ENCODE data around the gene FAM118A.
"Not testable (repeated sequence)": the region's sequence is repeated elsewhere in the genome, so short reads cannot be mapped to it uniquely, and the experiment has no call there.

FAM118A gene

DNA sequence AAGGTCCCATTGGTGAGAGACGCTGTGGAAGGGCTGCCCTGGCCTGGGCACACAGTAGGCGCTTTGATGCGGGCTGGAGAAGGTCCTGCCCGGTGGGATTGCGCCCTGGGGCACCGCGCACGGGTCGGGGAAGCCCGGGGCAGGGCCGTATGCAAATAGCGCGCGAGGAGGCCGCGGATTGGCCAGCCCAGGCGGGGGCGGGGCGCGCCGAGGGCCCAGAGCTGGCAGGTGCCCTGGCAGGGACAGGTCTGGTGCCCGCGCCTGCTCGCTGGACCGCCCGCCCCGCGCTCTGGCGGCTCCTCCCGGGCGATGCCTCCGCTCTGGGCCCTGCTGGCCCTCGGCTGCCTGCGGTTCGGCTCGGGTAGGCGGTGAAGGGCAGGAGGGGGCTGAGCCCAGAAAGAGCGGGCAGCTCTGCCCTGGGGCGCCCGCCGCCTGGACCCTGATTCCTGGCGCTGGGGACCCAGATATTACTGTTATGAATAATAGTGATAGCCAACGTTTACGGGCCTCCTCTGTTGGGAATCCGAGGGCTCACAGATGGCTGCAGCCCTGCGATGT, 24.9 kb upstream of the FAM118A start, which contains the start of gene UPK3A:
TSS of gene UPK3A (plus strand) at position 245 of the 558 bp plus-strand sequence. CDS start at position 310, 65 bp downstream.
- DNase-seq (ENCODE audit: low read depth) = peak; percentile 30

GRCh38 chr22:45285263-45286058, 24.3 kb upstream of the FAM118A start:
- DNase-seq (ENCODE audit: low read depth) = no peak

DNA sequence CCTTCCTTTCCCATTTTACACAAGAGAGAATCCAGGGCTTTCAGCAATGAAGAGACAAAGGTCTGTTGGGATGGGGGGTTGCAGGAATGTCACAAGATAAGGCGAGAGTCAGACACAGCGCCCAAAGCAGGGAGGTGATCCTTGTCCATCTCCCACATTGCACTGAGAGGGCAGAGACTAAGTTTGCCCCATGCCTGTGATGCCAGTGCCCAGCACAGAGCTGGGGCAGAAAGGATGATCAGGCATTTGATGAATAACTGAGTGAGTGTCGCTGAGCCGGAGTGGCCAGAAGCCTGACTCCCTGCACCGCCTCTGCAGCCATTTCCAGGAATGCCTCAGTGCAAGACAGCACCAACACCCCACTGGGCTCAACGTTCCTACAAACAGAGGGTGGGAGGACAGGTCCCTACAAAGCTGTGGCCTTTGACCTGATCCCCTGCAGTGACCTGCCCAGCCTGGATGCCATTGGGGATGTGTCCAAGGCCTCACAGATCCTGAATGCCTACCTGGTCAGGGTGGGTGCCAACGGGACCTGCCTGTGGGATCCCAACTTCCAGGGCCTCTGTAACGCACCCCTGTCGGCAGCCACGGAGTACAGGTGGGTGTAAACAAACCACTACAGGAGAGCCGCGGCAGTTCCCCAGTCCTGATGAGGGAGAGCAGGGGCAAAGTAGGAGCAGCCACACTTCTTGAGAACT, 22.7 kb upstream of the FAM118A start:
- DNase-seq (ENCODE audit: low read depth) = no peak

GRCh38 chr22:45290410-45290936, 19.3 kb upstream of the FAM118A start:
- DNase-seq (ENCODE audit: low read depth) = no peak

DNA sequence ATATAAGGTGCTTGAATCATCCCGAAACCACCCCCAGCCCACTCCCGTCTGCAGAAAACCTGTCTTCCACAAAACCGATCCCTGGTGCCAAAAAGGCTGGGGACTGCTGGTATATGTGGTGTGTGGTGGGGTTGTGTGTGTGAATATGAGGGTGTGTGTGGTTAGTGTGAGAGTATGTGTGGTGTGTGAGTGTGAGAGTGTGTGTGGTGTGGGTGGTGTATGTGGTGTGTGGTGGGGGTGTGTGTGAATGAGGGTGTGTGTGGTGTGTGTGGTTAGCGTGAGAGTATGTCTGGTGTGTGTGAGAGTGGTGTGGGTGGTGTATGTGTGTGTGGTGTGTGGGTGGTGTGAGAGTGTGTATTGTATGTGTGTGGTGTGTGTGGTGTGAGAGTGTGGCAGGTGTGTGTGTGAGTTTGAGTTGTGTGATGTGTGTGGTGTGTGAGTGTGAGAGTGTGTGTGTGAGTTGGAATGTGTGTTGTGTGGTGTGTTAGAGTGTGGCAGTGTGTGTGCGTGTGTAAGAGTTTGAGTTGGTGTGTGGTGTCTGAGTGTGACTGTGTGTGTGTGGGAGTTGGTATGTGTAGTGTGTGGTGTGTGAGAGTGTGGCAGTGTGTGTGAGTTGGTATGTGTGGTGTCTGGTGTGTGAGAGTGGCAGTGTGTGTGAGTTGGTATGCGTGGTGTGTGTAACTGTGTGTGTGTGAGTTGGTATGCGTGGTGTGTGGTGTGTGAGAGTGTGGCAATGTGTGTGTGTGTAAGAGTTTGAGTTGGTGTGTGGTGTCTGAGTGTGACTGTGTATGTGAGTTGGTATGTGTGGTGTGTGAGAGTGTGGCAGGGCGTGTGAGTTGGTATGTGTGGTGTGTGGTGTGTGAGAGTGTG, 18.4 kb upstream of the FAM118A start:
- DNase-seq (ENCODE audit: low read depth) = no peak

GRCh38 chr22:45291931-45292290, 17.8 kb upstream of the FAM118A start:
- DNase-seq (ENCODE audit: low read depth) = no peak

GRCh38 chr22:45292731-45293442, 16.8 kb upstream of the FAM118A start:
- DNase-seq (ENCODE audit: low read depth) = no peak

DNA sequence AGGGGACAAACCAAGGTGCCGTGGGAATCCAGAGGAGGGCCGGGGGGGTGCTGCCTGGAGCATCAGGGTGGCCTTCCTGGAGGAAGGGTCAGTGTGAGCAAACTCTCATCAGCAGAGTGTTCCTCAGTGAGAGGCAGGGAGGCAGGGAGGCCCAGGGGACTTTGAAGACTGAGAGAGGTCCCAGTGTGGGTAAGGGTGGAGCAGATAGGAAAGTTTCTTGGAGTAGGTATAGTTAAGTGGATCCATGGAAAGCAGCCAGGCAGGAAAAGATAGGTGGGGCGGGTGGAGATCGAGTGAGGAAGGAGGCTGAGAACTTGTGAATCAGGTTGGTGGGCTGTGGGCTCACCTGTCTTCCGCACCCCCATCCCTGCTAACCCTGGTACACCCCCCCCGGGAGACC, 15.7 kb upstream of the FAM118A start:
- DNase-seq (ENCODE audit: low read depth) = no peak

DNA sequence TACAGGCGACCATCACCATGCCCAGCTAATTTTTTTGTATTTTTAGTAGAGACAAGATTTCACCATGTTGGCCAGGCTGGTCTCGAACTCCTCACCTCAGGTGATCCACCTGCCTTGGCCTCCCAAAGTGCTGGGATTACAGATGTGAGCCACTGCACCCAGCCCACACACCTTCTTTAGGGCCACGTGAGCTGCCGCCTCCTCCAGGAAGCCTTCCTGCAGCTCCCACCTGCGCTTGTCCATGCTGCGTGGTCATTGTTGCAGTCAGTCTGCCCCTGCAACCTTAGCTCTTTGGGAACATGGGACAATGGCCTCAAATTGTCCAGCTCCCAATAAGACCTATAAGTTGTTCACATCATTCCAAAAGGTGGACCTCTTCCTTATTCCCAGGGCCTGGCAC, 14.7 kb upstream of the FAM118A start:
- not testable (repeated sequence) for DNase-seq (ENCODE audit: low read depth)

DNA sequence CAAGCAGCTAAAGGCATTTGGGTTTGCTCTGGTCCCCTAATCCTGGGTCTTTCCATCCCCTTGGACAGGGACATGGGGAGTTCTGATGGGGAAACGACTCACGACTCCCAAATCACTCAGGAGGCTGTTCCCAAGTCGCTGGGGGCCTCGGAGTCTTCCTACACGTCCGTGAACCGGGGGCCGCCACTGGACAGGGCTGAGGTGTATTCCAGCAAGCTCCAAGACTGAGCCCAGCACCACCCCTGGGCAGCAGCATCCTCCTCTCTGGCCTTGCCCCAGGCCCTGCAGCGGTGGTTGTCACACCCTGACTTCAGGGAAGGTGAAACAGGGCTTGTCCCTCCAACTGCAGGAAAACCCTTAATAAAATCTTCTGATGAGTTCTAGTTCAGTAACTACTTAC, 14.2 kb upstream of the FAM118A start:
- no peak for DNase-seq (ENCODE audit: low read depth)

DNA sequence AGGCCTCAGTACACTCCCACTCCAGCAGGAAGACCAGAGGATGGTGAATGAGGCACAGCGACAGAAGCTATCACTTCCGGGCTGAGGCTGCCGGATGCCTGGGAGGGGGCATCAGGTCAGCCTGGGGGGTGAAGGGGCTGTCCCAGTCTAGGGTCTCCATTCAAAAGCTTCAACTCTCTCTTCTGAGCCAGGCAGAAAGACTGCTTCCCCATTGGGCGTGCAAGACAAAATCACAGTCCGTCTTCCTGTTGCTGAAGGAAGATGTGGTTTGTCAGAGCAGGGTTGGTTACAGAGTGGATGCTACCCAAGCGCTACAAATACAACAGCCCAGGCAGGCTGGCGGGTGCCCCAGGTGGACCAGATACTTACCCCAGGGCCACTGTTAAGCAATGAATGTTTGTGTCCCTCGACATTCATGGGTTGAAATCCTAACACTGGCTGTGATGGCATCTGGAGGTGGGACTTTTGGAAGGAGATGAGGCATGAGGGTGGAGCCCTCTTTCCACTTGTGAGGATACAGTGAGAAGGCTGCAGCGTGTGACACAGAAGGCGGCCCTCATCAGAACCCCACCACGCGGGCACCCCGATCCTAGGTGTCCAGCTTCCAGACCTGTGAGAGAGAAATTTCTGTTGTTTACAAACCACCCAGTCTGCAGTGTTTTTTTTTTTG, 13.0 kb upstream of the FAM118A start:
- DNase-seq (ENCODE audit: low read depth) = no peak

DNA sequence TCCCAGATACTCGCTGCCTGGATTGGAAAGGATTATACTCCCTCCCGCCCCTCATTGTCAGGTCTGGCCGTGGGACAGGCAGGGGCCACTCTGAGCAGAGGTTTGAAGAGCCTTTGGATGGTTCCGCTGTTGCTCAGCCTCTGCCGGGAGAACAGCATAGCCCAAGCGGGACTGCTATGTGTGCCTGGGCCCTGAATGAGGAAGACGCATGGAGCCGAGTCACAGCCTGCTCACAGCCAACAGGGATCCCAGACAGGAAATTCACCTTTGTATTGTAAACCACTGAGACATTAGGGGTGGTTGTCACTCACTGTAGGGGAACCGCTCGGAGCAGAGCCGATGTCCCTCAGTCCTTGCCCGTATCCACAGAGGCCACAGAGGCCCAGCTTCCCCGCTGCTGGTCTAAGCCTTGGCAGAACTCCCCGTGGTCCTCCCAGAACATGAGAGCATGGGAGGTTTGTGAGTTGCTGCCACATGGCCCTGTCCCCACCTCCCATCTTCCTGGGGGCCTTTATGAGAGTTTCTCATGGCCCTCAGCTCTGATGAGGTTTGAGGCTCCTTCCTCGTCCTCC, 10.7 kb upstream of the FAM118A start:
- no peak for DNase-seq (ENCODE audit: low read depth)

DNA sequence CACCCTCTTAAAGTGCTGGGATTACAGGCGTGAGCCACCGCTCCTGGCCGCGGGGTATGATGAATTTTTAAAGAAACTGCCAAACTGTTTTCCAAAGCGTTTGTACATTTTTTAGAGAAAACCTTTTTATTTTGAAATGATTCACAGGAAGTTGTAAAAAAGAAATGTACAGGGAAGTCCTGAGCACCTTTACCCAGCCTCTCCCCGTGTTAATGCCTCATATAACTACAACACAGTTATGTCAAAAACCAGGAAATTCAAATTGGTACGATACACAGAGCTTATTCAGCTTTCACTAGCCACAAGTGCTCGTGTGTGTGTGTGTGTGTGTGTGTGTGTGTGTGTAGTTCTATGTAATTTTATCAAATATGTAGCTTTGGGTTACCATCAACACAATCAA, 7.0 kb upstream of the FAM118A start:
- no peak for DNase-seq (ENCODE audit: low read depth)

- DNase-seq (ENCODE audit: low read depth) = no peak
Measured at GRCh38 chr22:45303181-45303580, 6.6 kb upstream of the FAM118A start.

DNA sequence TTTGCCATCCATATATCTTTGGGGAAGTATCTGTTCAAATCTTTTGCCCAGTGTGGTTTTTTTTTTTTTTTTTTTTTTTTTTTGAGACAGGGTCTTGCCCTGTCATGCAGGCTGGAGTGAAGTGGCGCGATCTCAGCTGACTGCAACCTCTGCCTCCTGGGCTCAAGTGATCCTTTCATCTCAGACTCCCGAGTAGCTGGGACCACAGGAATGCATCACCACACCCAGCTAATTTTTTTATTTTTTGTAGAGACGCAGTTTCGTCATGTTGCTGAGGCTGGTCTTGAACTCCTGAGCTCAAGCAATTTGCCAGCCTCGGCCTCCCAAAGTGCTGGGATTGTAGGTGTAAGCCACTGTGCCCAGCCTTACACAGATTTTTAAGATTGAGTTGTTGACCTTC, 4.8 kb upstream of the FAM118A start:
- DNase-seq (ENCODE audit: low read depth) = no peak

DNA sequence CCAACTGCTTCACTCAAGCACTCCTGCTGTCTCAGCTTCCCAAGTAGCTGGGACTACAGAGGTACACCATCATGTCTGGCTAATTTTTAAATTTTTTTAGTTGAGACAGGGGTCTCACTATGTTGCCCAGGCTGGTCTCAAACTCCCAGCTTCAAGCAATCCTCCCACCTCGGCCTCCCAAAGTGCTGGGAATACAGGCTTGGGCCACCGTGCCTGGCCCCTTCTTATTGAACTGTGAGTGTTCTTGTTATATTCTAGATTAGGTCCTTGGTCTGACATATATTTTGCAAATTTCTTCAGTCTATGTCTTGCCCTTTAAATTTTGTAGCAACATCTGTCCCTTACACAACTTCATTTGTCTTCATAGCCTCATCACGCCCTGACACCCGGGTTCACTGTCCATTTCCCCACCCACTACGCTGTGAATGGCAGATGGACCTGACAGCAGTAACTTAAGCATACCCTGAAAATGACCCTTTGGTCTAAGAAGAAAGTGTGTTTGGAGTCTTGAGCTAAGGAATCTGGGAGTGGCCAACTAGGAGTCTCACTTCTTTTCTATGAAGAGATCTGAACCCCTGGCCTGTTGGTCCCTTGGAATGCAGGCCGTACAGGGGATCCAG, 4.2 kb upstream of the FAM118A start:
- no peak for DNase-seq (ENCODE audit: low read depth)

GRCh38 chr22:45306139-45306538, 3.6 kb upstream of the FAM118A start:
- no peak for DNase-seq (ENCODE audit: low read depth)

- DNase-seq (ENCODE audit: low read depth) = no peak
Measured at GRCh38 chr22:45308391-45308956, 1.3 kb upstream of the FAM118A start.

GRCh38 chr22:45308957-45309421, 745 bp upstream of the FAM118A start:
- no peak for DNase-seq (ENCODE audit: low read depth)
